ENCODE results near the gene TMPRSS15.

The TMPRSS15 gene

GRCh38 chr21:18228060-18228739 is 175.4 kb downstream of the TMPRSS15 start:
- no peak for TF ChIP-seq CTCF (IDR thresholded peaks at IDR 0.05)
- DNase-seq (ENCODE audit: low spot score), result no peak
- Histone ChIP-seq H3K27ac (no peak overlapping the region), H3K4me3 (no peak overlapping the region)

- no peak overlapping the region for H3K4me3 ChIP-seq
- TF ChIP-seq CTCF (IDR thresholded peaks at IDR 0.05), result no peak
- H3K27ac ChIP-seq, result no peak overlapping the region
- no peak for DNase-seq (ENCODE audit: low spot score)
Measured at GRCh38 chr21:18222346-18222745, 181.2 kb downstream of the TMPRSS15 start.

GRCh38 chr21:18220498-18220897 is 183.1 kb downstream of the TMPRSS15 start:
- no peak for TF ChIP-seq CTCF (IDR thresholded peaks at IDR 0.05)
- Histone ChIP-seq H3K27ac (no peak overlapping the region), H3K4me3 (no peak overlapping the region)
- no peak for DNase-seq (ENCODE audit: low spot score)

Data from coronary artery (tissue), 2 donors.